A673 (cell line): ENCODE data around the gene SUPT7L. TPM values are rescaled to one million over a fixed set of nuclear protein-coding genes. Genes with fewer than 3 reads are reported as not detected.

ENCODE experiments used
- BruUV-seq: library from RNA; stranded (reverse); fragments of 400-500 nt; replicated peaks from 2 replicates; lab custom pipeline; 2021; lab: Mats Ljungman, UMichigan
- CTCF ChIA-PET: fragments of 300-600 bp; sonication (Branson Sonifier 250); formaldehyde crosslinking; loops from one replicate; lab custom pipeline; 2022; ENCODE audit warnings: antibody characterized with exemption; lab: Charles Lee
- POLR2A ChIA-PET: fragments of 300-600 bp; sonication (Branson Sonifier 250); formaldehyde crosslinking; loops from one replicate; lab custom pipeline; 2022; ENCODE audit warnings: antibody characterized with exemption; ENCODE audit not compliant: low non-redundant PET; lab: Charles Lee
- DNase-seq: peaks from one replicate; pipeline ENCODE4 v3.0.0-alpha.2; 2015; ENCODE audit warnings: low spot score
- H3K27ac ChIP-seq: fragments of 200-600 bp; sonication (generic); 2 replicates; pipeline ENCODE4 v1.5.1; 2016; ENCODE audit warnings: mixed run types, low read depth, mild to moderate bottlenecking, mixed read lengths, antibody characterized with exemption, low read length; ENCODE audit not compliant: poor library complexity, severe bottlenecking
- H3K27me3 ChIP-seq: fragments of 200-600 bp; sonication (generic); replicated peaks from 2 replicates; pipeline ENCODE4 v1.6.1; 2017; ENCODE audit warnings: mixed run types, low read depth, mild to moderate bottlenecking, mixed read lengths, antibody characterized with exemption, low read length; ENCODE audit not compliant: insufficient read depth, poor library complexity
- H3K36me3 ChIP-seq: fragments of 200-600 bp; sonication (generic); 2 replicates; pipeline ENCODE4 v1.6.1; 2016; ENCODE audit warnings: mixed run types, mild to moderate bottlenecking, mixed read lengths, antibody characterized with exemption, low read length; ENCODE audit not compliant: insufficient read depth, poor library complexity, severe bottlenecking
- H3K4me1 ChIP-seq: fragments of 200-600 bp; sonication (generic); 2 replicates; pipeline ENCODE4 v1.6.1; 2017; ENCODE audit warnings: mixed run types, mild to moderate bottlenecking, mixed read lengths, antibody characterized with exemption, low read length; ENCODE audit not compliant: insufficient read depth, poor library complexity, severe bottlenecking
- H3K4me3 ChIP-seq: fragments of 200-600 bp; sonication (generic); 2 replicates; pipeline ENCODE4 v1.5.1; 2016; ENCODE audit warnings: low read depth, mixed run types, mild to moderate bottlenecking, mixed read lengths, low read length; ENCODE audit not compliant: poor library complexity, severe bottlenecking
- H3K9me3 ChIP-seq: fragments of 200-600 bp; sonication (generic); 2 replicates; pipeline ENCODE4 v1.6.1; 2016; ENCODE audit warnings: mixed run types, low read depth, mild to moderate bottlenecking, mixed read lengths, antibody characterized with exemption, low read length; ENCODE audit not compliant: poor library complexity, severe bottlenecking
- CTCF ChIP-seq: fragments of 300-800, 200-600 bp; sonication (generic); conservative IDR thresholded peaks from 2 replicates; pipeline ENCODE4 v1.5.1; 2017; ENCODE audit warnings: low read depth, mild to moderate bottlenecking, antibody characterized with exemption, low read length, moderate library complexity, mixed read lengths
- EZH2 ChIP-seq: fragments of 200-600 bp; sonication (generic); IDR thresholded peaks from 2 replicates; pipeline ENCODE4 v1.6.1; 2017; ENCODE audit warnings: borderline replicate concordance, low read depth, mild to moderate bottlenecking, mixed read lengths, antibody characterized with exemption, low read length; ENCODE audit not compliant: poor library complexity, severe bottlenecking
- intact Hi-C: fragments of 100-400 bp; cut with micrococcal nuclease; formaldehyde crosslinking; loops from one replicate; pipeline ENCODE4 v1.10.0; 2022; ENCODE audit not compliant: unreplicated experiment
- total RNA-seq: library from RNA; stranded (reverse); gene quantifications from 2 replicates; pipeline ENCODE4 v1.2.3, GENCODE V29; 2021

The SUPT7L gene
- total RNA-seq, 1 experiment from 2014 or later, result 33.1 TPM

GRCh38 chr2:27615316-27615715, 48.1 kb downstream of the SUPT7L start:
- Histone ChIP-seq H3K4me1 (no peaks in the 10 kb centered on the region), H3K36me3 (peaks cover 62% of the 10 kb centered on the region), H3K9me3 (no peaks in the 10 kb centered on the region), H3K27ac (no peak overlapping the region), H3K27me3 (no peaks in the 10 kb centered on the region), H3K4me3 (no peak overlapping the region)
- intact Hi-C loops, result no loop called here
- CTCF ChIA-PET, result no interaction called here
- POLR2A ChIA-PET, result no interaction called here
- TF ChIP-seq CTCF (no peak), EZH2 (no peak)
- no peak for DNase-seq
- BruUV-seq, result no TSS peak

GRCh38 chr2:27613985-27614384, 49.4 kb downstream of the SUPT7L start:
- no peaks in the 10 kb centered on the region for H3K27me3 ChIP-seq
- intact Hi-C loops, result no loop called here
- TF ChIP-seq CTCF, result no peak
- no peak for TF ChIP-seq EZH2
- DNase-seq, result no peak
- no TSS peak for BruUV-seq
- H3K36me3 ChIP-seq, result peaks cover 53% of the 10 kb centered on the region
- CTCF ChIA-PET, result no interaction called here
- no peak overlapping the region for H3K27ac ChIP-seq
- no peaks in the 10 kb centered on the region for H3K4me1 ChIP-seq
- H3K9me3 ChIP-seq, result no peaks in the 10 kb centered on the region
- POLR2A ChIA-PET, result no interaction called here
- no peak overlapping the region for H3K4me3 ChIP-seq

- POLR2A ChIA-PET, result no interaction called here
- BruUV-seq, result no TSS peak
- no peak for DNase-seq
These were observed 56.8 kb downstream of the SUPT7L start for GRCh38 chr2:27606611-27607010.

More at GRCh38 chr2:27606611-27607010, 56.8 kb downstream of the SUPT7L start:
- Histone ChIP-seq H3K4me1 (no peaks in the 10 kb centered on the region), H3K27me3 (no peaks in the 10 kb centered on the region), H3K36me3 (peaks cover 56% of the 10 kb centered on the region), H3K27ac (no peak overlapping the region), H3K4me3 (no peak overlapping the region), H3K9me3 (no peaks in the 10 kb centered on the region)
- CTCF ChIA-PET, result no interaction called here
- intact Hi-C loops, result no loop called here
- TF ChIP-seq CTCF (no peak), EZH2 (no peak)

Other genes with a start within 250 kb of the SUPT7L start
- 86.3 and 93.0 TPM in 2 replicates for gene NRBP1, start 235.0 kb downstream of the SUPT7L start, total RNA-seq
- 2.6 and 3.4 TPM in 2 replicates for gene KRTCAP3, start 221.2 kb downstream of the SUPT7L start, total RNA-seq
- gene IFT172, start 173.9 kb downstream of the SUPT7L start, total RNA-seq, result 42.2 and 50.4 TPM in 2 replicates
- 1.3 and 3.1 TPM in 2 replicates for gene FNDC4, start 168.4 kb downstream of the SUPT7L start, total RNA-seq
- not detected in 2 replicates for gene GCKR, start 166.8 kb downstream of the SUPT7L start, total RNA-seq
- gene ZNF512, start 80.6 kb downstream of the SUPT7L start, total RNA-seq, result 61.3 TPM in 2 replicates
- gene CCDC121, start 34.6 kb downstream of the SUPT7L start, total RNA-seq, result 3.3 and 4.4 TPM in 2 replicates
- 49.8 and 61.1 TPM in 2 replicates for gene GPN1, start 34.6 kb downstream of the SUPT7L start, total RNA-seq
- 29.7 and 30.4 TPM in 2 replicates for gene SLC4A1AP, start 275 bp upstream of the SUPT7L start, total RNA-seq
- 55.4 and 68.1 TPM in 2 replicates for gene MRPL33, start 108.1 kb upstream of the SUPT7L start, total RNA-seq
- gene RBKS, start 226.8 kb upstream of the SUPT7L start, total RNA-seq, result 0.54 and 0.66 TPM in 2 replicates
- 21.5 and 21.8 TPM in 2 replicates for gene BABAM2, start 227.1 kb upstream of the SUPT7L start, total RNA-seq